Aorta (tissue), 5 donors: Measurements from ENCODE around the gene C2CD2. TPM values are rescaled to one million over a fixed set of nuclear protein-coding genes. Genes with fewer than 3 reads are reported as not detected.
A peak's percentile ranks its signal among the peaks of the same experiment; 100 is the strongest.

Experiments
- ATAC-seq: fragments of 200-7000 bp; cut with Tn5 transposase; one replicate; pipeline ENCODE4 v1.9.1; 2022; ENCODE audit warnings: moderate library complexity; ENCODE audit not compliant: low FRiP score
- DNase-seq, 2 donors: peaks; one replicate each; pipeline ENCODE4 v3.0.0-alpha.2; 2020
- H3K27ac ChIP-seq, 2 donors: one replicate each; pipeline ENCODE4 v1.5.1; 2013; ENCODE audit warnings: low read length in 2 of 2, mild to moderate bottlenecking in 2 of 2, moderate library complexity in 2 of 2, control low read depth in 1 of 2, inconsistent platforms in 1 of 2, low read depth in 1 of 2
- H3K27me3 ChIP-seq, 2 donors: one replicate each; pipeline ENCODE4 v1.6.1; 2013; ENCODE audit warnings: control low read depth in 1 of 2, low read length in 1 of 2, mild to moderate bottlenecking in 1 of 2, moderate library complexity in 1 of 2; ENCODE audit not compliant: insufficient read depth in 2 of 2, control insufficient read depth in 1 of 2
- H3K36me3 ChIP-seq, 2 donors: one replicate each; pipeline ENCODE4 v1.6.1; 2013; ENCODE audit warnings: control low read depth in 1 of 2, low read length in 1 of 2, mild to moderate bottlenecking in 1 of 2; ENCODE audit not compliant: insufficient read depth in 2 of 2, control insufficient read depth in 1 of 2
- H3K4me1 ChIP-seq, 2 donors: one replicate each; pipeline ENCODE4 v1.6.1; 2013; ENCODE audit warnings: low read length in 2 of 2, control low read depth in 1 of 2, mild to moderate bottlenecking in 1 of 2, moderate library complexity in 1 of 2; ENCODE audit not compliant: insufficient read depth in 2 of 2, control insufficient read depth in 1 of 2
- H3K4me3 ChIP-seq, 2 donors: one replicate each; pipeline ENCODE4 v1.5.1; 2013; ENCODE audit warnings: low read length in 2 of 2, control low read depth in 1 of 2, mild to moderate bottlenecking in 1 of 2
- H3K9me3 ChIP-seq: one replicate; pipeline ENCODE4 v1.6.1; 2013; ENCODE audit warnings: mild to moderate bottlenecking, low read length; ENCODE audit not compliant: control insufficient read depth
- WGBS, 2 donors: extraction: QIAGEN DNeasy Blood & Tissue Kit; methylation state at CpG; one replicate each; pipeline ENCODE4 v1.1.7; 2013; 5-methylcytosine and 5-hydroxymethylcytosine counted together
- intact Hi-C, 2 donors: fragments of 100-400 bp; cut with DNase I; formaldehyde crosslinking; loops; one replicate each; pipeline versions ENCODE4 v1.14.2 to v1.15.0; 2022
- polyA plus RNA-seq, 2 donors: library from polyadenylated mRNA; stranded (reverse); fragments of 200-250 nt; gene quantifications; one replicate each; pipeline ENCODE4 v1.2.3, GENCODE V29; 2013
- total RNA-seq, 2 donors: library from RNA; stranded (reverse); fragmentation: NEBNext Ultra II Directional; extraction: Animal tissue kit (Norgen Biotek cat#: 25700); gene quantifications; one replicate each; pipeline ENCODE4 v1.2.1, GENCODE V29; 2021
- donor health status: healthy with polysubstance abuse.
- donor health status: Bipolar disorder and iron deficiency.
- donor health status: DM: no; HTN: no; CAD: no.
- donor health status: DM: no; HTN: no; CAD: no.
- donor health status: DM: yes; HTN: yes; CAD: no.

C2CD2 gene
- total and polyA plus RNA-seq, 4 donors = 25.5 to 59.8 (median 47.8) TPM

DNA sequence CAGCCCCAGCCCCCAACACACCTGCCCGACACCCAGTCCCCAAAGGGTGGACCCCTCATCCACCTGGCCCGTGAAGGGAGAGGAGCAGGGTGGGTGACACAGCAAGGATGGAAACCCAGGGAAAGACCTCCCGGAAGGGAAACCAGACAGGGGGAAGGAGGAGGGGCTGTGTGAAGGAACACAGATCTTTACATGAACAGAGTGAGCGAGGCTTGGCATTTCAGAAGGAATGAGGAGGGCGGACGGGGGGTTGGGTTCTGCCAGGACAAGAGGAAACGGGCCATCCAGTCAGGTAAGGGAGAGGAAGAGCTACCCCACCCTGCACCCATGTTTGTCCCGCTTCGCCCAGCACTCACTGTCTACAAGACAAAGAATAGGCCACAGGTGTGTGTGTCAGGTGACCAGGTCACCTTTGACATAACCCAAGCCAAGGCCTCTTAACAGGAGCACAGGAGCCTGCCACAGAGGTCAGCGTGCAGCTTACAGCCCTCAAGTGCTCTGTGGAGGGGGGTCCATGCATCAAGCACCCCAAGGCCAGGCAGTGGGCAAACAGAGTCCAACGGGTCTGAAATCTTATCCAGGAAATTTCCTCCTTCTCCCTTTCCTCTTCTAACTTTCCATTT is 56.7 kb downstream of the C2CD2 start:
- Histone ChIP-seq H3K27me3 (no peaks in the 10 kb centered on the region), H3K9me3 (no peaks in the 10 kb centered on the region), H3K27ac (no peak overlapping the region), H3K36me3 (peaks cover 0 to 4% of the 10 kb centered on the region in 2 donors), H3K4me1 (no peaks in the 10 kb centered on the region), H3K4me3 (no peak overlapping the region)
- 58 to 68% methylated on average over 11 of the region's 11 CpGs for WGBS, 2 donors
- DNase-seq (peak in 1 of 2 donors; percentile 51), ATAC-seq (no peak)
- intact Hi-C loops = no loop called here

DNA sequence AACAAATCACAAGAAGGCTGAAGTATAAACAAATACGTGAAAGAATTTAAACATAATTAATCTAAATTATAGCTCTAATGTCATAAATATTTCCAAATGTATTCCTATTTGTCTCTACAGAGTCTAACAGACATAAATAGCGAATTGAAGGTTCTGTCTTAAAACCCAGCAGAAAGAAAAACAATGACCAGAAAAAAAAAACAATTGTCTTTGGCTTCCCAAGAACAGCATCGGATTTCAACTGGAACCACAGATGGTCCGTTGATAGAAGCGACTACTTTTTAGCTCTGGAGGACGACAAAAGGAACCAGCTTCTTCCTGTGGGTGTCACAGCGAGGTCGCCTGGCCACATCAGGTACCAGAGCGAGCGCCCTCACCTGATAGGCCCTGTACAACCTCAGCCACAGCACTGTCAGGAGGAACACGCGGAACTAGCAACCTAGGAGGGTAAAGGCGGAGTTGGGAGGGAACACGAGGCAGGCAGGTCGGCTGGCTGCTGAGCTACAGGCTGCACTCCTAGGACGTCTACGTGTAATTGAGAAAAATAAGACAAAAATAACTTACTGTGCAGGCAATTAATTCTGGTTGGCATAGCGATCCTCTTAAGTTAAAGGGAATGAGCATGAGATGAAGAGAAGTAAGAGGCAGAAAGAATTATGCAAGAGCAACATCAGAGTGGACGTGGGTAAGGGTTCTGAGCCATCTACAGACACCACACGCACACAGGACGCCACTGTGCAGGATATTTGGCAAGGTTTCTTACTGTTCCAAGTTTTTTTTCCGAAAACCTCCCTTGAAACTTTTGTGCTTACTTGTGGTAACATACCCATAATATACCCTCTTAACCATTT is 58.0 kb downstream of the C2CD2 start:
- no peaks in the 10 kb centered on the region for H3K4me1 ChIP-seq
- peaks cover 0 to 4% of the 10 kb centered on the region in 2 donors for H3K36me3 ChIP-seq
- peak overlapping the region in 1 of 2 donors; percentile 21 for H3K27ac ChIP-seq
- H3K9me3 ChIP-seq = no peaks in the 10 kb centered on the region
- no peaks in the 10 kb centered on the region for H3K27me3 ChIP-seq
- no peak overlapping the region for H3K4me3 ChIP-seq
- intact Hi-C loops = no loop called here
- no peak for DNase-seq
- ATAC-seq = peak; percentile 12
- WGBS, 2 donors = 38 to 39% methylated on average over 22 of the region's 22 CpGs

DNA sequence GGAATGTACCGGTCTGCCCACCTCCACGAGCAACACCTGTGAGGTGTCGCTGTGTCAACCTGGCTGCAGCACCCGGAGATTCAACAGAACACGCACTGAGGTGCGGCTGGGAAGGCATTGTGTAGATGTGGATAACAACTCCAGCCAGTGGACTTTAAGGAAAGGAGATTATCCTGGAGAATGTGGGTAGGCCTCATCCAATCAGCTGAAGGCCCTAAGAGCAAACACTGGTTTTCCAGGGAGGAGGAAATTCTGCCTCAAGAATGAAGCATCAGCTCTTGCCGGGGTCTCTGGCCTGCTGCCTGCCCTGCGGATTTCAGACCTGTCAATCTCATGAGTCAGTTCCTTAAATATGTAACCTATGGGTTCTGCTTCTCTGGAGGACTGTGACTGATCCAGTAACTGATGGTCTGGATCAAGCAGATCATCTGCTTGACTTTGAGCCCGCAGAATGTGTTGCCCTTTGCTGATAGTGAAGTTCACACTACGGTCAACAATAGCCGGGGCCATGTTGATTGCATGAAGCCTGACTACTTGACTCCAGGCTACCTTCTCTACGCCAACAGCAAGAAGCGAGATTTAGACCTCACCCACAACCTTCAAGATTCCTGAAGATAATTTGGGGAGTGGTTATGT is 58.8 kb downstream of the C2CD2 start:
- Histone ChIP-seq H3K27me3 (no peaks in the 10 kb centered on the region), H3K4me3 (no peak overlapping the region), H3K36me3 (peaks cover 0 to 4% of the 10 kb centered on the region in 2 donors), H3K4me1 (no peaks in the 10 kb centered on the region), H3K27ac (no peak overlapping the region), H3K9me3 (no peaks in the 10 kb centered on the region)
- intact Hi-C loops = no loop called here
- 75 to 81% methylated on average over 13 of the region's 13 CpGs for WGBS, 2 donors
- DNase-seq = no peak
- no peak for ATAC-seq

DNA sequence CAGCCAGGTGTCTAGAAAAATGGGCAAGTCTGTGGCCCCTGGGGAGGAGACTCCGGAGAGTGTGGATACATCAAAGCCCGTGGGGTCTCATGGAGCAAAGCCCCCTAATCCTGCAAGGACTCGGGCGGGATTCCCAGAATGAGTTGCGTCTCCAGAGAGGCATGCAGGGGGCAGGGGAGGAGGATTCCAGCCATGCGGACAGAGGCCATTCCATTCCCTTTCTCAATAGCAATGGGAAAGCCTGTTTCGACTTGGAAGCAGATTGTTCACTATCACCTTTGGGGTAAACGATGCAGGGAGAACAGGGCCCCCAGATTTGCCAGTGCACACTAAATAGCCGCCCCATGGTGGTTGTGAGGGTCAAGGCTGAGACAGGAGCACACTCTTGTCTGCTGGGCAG is 59.3 kb downstream of the C2CD2 start:
- Histone ChIP-seq H3K9me3 (no peaks in the 10 kb centered on the region), H3K4me1 (no peaks in the 10 kb centered on the region), H3K4me3 (no peak overlapping the region), H3K27me3 (no peaks in the 10 kb centered on the region), H3K36me3 (peaks cover 0 to under 1% of the 10 kb centered on the region in 2 donors), H3K27ac (no peak overlapping the region)
- WGBS, 2 donors = 96% methylated on average over 9 of the region's 9 CpGs
- no peak for DNase-seq
- ATAC-seq = no peak
- intact Hi-C loops = no loop called here

DNA sequence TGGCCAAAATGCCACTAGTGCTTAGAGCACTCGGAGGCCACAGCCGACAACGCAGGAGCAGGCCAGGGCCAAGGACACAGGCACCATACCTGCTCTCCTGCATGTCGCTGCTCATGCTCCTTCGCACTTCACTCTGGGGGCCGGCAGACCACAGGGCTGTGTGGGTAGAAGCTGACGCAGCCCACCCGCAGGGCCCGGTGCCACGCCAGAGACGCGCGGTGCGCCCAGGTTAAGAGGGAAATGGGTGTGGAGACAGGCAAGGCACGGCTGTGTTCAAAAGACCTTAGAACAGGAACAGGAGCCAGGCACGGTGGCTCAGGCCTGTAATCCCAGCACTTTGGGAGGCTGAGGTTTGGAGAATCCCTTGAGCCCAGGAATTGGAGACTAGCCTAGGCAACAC is 61.1 kb downstream of the C2CD2 start:
- H3K27ac ChIP-seq = no peak overlapping the region
- no peaks in the 10 kb centered on the region for H3K4me1 ChIP-seq
- no peaks in the 10 kb centered on the region for H3K36me3 ChIP-seq
- ATAC-seq (no peak), DNase-seq (no peak)
- WGBS, 2 donors = 89 to 96% methylated on average over 16 of the region's 16 CpGs
- H3K4me3 ChIP-seq = no peak overlapping the region
- no peaks in the 10 kb centered on the region for H3K27me3 ChIP-seq
- intact Hi-C loops = no loop called here
- H3K9me3 ChIP-seq = no peaks in the 10 kb centered on the region

DNA sequence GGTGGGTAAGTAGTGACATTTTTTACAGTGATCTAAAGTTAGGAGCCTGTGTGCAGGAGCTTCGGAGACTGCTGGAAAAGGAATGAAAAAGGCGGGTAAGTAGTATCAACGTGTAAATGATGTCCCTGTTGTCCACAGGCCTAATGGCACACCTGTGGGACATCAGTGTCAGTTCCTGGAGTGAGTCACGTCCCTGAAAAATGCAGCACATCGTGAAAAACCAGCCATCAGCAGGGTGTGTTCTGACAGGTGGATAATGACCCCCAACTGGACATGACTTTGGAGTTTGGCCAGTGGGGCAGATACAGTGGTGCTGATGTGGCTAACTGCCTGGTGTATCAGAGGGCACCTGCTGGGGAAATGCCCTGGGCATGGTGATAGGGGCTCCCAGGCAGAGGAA is 62.7 kb downstream of the C2CD2 start:
- WGBS, 2 donors = 89 to 93% methylated on average over 5 of the region's 5 CpGs

DNA sequence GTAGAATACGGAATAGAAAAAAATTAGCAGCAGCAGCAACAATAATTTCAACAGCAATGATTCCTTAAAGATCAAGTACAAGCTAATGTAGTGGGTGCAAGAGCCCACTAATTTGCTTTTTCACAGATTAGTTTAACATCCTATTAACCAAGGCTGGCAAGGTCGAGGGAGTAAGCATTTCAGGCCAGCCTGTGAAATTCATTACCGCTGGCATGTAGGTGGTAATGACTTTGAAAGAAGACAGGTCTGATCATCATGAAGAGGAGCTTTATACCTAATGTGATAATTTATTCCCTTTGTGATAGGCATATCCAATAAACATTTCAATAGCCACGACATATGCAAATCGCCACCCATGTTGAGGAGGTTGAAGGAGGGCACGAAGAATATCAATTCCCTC is 63.5 kb downstream of the C2CD2 start:
- WGBS, 2 donors = 63 to 80% methylated on average over 6 of the region's 6 CpGs
- H3K4me3 ChIP-seq = no peak overlapping the region
- no peaks in the 10 kb centered on the region for H3K27me3 ChIP-seq
- H3K9me3 ChIP-seq = no peaks in the 10 kb centered on the region
- H3K36me3 ChIP-seq = peaks cover 0 to under 1% of the 10 kb centered on the region in 2 donors
- intact Hi-C loops = no loop called here
- H3K27ac ChIP-seq = no peak overlapping the region
- no peaks in the 10 kb centered on the region for H3K4me1 ChIP-seq
- ATAC-seq = no peak
- no peak for DNase-seq

More for the DNA sequence above, 62.7 kb downstream of the C2CD2 start:
- Histone ChIP-seq H3K4me3 (no peak overlapping the region), H3K9me3 (no peaks in the 10 kb centered on the region), H3K27ac (no peak overlapping the region), H3K36me3 (no peaks in the 10 kb centered on the region), H3K27me3 (no peaks in the 10 kb centered on the region), H3K4me1 (no peaks in the 10 kb centered on the region)
- ATAC-seq (no peak), DNase-seq (no peak)
- intact Hi-C loops = no loop called here

DNA sequence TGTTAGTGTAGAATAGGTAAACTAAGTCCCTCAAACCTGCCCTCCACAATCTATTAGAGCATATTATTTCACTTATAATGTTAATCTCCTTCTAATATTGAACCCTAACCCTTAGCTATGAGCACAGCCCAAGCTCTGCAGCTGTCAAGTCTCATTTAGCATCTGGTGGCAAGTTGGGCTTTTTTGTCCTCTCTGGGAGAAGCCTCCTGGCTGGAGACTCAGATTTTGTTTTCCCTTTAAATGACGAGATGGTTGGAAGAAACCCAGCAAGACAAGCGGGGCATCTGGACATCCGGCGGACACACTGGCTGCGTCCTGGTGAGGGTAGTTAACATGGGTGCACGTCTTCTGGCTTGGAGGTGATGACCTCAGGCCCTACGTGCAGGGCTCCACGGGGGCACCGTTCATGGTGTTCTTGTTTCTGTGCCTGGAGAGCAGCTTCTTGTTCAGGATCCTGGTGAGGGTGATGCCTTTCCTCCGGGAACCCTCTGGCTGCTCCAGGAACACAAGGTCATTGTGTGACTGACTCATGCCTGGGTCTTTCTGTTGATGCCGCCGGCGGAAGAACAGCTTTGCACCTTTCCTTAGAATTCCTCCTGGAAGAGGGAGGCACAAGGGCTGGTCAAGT is 65.0 kb downstream of the C2CD2 start:
- intact Hi-C loops = no loop called here
- no peak overlapping the region for H3K27ac ChIP-seq
- H3K4me3 ChIP-seq = no peak overlapping the region
- no peak for ATAC-seq
- WGBS, 2 donors = 82 to 83% methylated on average over 13 of the region's 13 CpGs
- H3K9me3 ChIP-seq = no peaks in the 10 kb centered on the region
- peaks cover 0 to 2% of the 10 kb centered on the region in 2 donors for H3K36me3 ChIP-seq
- no peaks in the 10 kb centered on the region for H3K4me1 ChIP-seq
- H3K27me3 ChIP-seq = no peaks in the 10 kb centered on the region
- DNase-seq = no peak
